Fibroblast of the aortic adventitia (primary cell): Measurements from ENCODE around the gene SDK2. TPM values are rescaled to one million over a fixed set of nuclear protein-coding genes. Genes with fewer than 3 reads are reported as not detected.

Experiments used
- DNase-seq: peaks from one replicate; pipeline ENCODE4 v3.0.0-alpha.2; 2010; ENCODE audit warnings: low read depth
- H3K4me3 ChIP-seq: 2 replicates; pipeline ENCODE4 v1.5.1; 2011; ENCODE audit warnings: low read depth, mild to moderate bottlenecking, control low read depth, low read length, moderate library complexity
- CTCF ChIP-seq: IDR thresholded peaks from 2 replicates; pipeline ENCODE4 v1.5.1; 2011; ENCODE audit warnings: mild to moderate bottlenecking, low read length, control low read depth, inconsistent platforms; ENCODE audit not compliant: insufficient read depth
- total RNA-seq: library from RNA; depleted of rRNA; stranded (reverse); fragments of >200 nt; gene quantifications from 2 replicates; pipeline ENCODE4 v1.2.3, GENCODE V29; 2012; ENCODE audit warnings: low replicate concordance

SDK2 gene
- total RNA-seq, 1 donor: not detected

- no peak overlapping the region for H3K4me3 ChIP-seq
- no peak for TF ChIP-seq CTCF
- DNase-seq: no peak
Observed at GRCh38 chr17:73444021-73444420, 200.2 kb downstream of the SDK2 start.

GRCh38 chr17:73439597-73439996 is 204.6 kb downstream of the SDK2 start:
- H3K4me3 ChIP-seq: no peak overlapping the region
- no peak for DNase-seq
- no peak for TF ChIP-seq CTCF

DNA sequence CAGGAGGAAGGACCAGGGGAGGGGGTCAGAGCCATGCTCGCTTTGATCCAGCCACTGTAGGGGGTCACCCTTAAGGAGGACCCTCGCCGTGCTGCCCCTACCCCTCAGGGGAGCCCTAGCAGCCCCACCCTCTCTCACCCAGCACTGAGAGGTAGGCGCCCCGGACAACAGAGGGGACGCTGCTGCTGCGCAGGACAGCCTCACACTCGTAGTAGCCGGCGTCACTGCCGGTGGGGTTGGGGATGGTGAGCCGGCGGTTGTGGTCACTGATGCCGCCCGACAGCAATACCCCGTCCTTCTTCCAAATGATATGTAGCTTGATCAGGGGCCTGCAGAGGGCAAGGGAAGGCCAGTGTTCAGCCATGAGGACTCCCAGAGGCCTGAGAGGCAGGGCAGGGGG is 206.4 kb downstream of the SDK2 start:
- no peak for DNase-seq
- no peak for TF ChIP-seq CTCF
- no peak overlapping the region for H3K4me3 ChIP-seq

GRCh38 chr17:73436954-73437353 is 207.3 kb downstream of the SDK2 start:
- no peak overlapping the region for H3K4me3 ChIP-seq
- DNase-seq: no peak
- no peak for TF ChIP-seq CTCF

DNA sequence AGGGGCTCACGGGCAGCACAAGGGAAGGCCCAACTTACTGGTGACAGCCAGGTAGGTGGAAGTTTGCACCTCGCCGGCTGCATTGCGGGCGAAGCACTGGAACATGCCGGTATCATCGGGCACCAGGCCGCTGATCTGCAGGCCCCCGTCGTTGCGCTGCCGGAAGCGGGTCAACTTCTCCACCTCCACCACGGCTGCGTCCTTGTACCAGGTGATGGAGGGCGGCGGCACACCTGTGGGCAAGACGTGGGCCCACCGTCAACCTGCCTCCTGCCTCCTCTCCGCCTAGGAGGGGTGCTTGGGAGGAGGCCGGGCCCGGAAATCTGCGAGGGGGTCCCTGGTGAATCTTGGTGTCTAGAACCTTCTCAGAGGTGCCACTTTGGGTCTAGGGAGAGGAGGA is 208.8 kb downstream of the SDK2 start:
- no peak for DNase-seq
- H3K4me3 ChIP-seq: no peak overlapping the region
- no peak for TF ChIP-seq CTCF

DNA sequence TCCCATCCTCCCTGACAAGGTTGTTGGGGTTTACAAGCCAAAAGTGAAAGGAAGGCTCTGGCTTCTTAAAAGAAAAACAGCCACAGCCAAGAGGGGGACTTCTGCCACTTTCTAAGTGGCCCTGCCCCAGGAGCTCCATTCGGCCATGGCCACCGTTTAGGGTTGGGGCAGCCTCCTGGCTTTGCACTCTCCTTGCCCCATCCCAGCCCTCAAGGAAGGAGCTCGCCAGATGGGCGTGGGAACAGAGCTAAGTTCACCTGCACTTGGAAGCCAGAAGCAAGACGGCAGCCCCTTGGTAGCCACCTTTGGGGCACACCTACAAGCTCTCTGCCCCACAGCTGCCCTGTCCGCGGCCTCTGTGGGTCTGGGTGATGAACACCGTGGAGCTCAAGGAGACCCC is 210.1 kb downstream of the SDK2 start:
- no peak for TF ChIP-seq CTCF
- no peak overlapping the region for H3K4me3 ChIP-seq
- DNase-seq: no peak

GRCh38 chr17:73433501-73433900 is 210.7 kb downstream of the SDK2 start:
- no peak for DNase-seq
- no peak overlapping the region for H3K4me3 ChIP-seq
- TF ChIP-seq CTCF: no peak
